ENCODE data around the gene LSP1. TPM values are rescaled to one million over a fixed set of nuclear protein-coding genes. Genes with fewer than 3 reads are reported as not detected.
"Not testable (repeated sequence)": the region's sequence is repeated elsewhere in the genome, so short reads cannot be mapped to it uniquely, and the experiment has no call there.

Gene LSP1
- total RNA-seq, 1 donor from 2014 or later, result 301 TPM

- intact Hi-C loops (cut with micrococcal nuclease), result no loop called here
- ChIA-PET POLR2A (no interaction called here), CTCF (no interaction called here)
- H3K36me3 Mint-ChIP-seq (ENCODE audit: low read depth), result no peaks in the 10 kb centered on the region
- ATAC-seq (ENCODE audit: low read depth) (no peak), DNase-seq (no peak)
- H3K9me3 Mint-ChIP-seq, result no peaks in the 10 kb centered on the region
- H3K27ac Mint-ChIP-seq, result no peak overlapping the region
- H3K4me3 Mint-ChIP-seq, result no peak overlapping the region
- peaks cover 20% of the 10 kb centered on the region for H3K27me3 Mint-ChIP-seq
- no peak for TF ChIP-seq CTCF (IDR thresholded peaks at IDR 0.05)
- no peaks in the 10 kb centered on the region for H3K4me1 Mint-ChIP-seq
Observed at GRCh38 chr11:1810761-1811160, 42.1 kb upstream of the LSP1 start.

- no peak overlapping the region for H3K27ac Mint-ChIP-seq
- DNase-seq (no peak), ATAC-seq (ENCODE audit: low read depth) (no peak)
- CTCF ChIA-PET, result no interaction called here
- POLR2A ChIA-PET, result no interaction called here
- no peak for TF ChIP-seq CTCF (IDR thresholded peaks at IDR 0.05)
- peaks cover 20% of the 10 kb centered on the region for H3K27me3 Mint-ChIP-seq
- intact Hi-C loops (cut with micrococcal nuclease), result no loop called here
- no peak overlapping the region for H3K4me3 Mint-ChIP-seq
- H3K36me3 Mint-ChIP-seq (ENCODE audit: low read depth), result no peaks in the 10 kb centered on the region
- no peaks in the 10 kb centered on the region for H3K9me3 Mint-ChIP-seq
- H3K4me1 Mint-ChIP-seq, result no peaks in the 10 kb centered on the region
Observed at GRCh38 chr11:1812274-1812673, 40.6 kb upstream of the LSP1 start.

- POLR2A ChIA-PET, result no interaction called here
- CTCF ChIA-PET, result no interaction called here
- Mint-ChIP-seq H3K4me3 (no peak overlapping the region), H3K9me3 (no peaks in the 10 kb centered on the region), H3K36me3 (ENCODE audit: low read depth) (no peaks in the 10 kb centered on the region), H3K27ac (no peak overlapping the region), H3K4me1 (no peaks in the 10 kb centered on the region), H3K27me3 (peaks cover 22% of the 10 kb centered on the region)
- no peak for ATAC-seq (ENCODE audit: low read depth)
- no peak for DNase-seq
- intact Hi-C loops (cut with micrococcal nuclease), result no loop called here
- TF ChIP-seq CTCF (IDR thresholded peaks at IDR 0.05), result no peak
Observed at GRCh38 chr11:1812801-1813200, 40.1 kb upstream of the LSP1 start.

GRCh38 chr11:1813356-1813755, 39.5 kb upstream of the LSP1 start:
- H3K36me3 Mint-ChIP-seq (ENCODE audit: low read depth); H3K9me3 Mint-ChIP-seq; H3K27ac Mint-ChIP-seq; ATAC-seq (ENCODE audit: low read depth); POLR2A ChIA-PET; CTCF ChIA-PET; DNase-seq; H3K4me3 Mint-ChIP-seq; intact Hi-C loops (cut with micrococcal nuclease); H3K4me1 Mint-ChIP-seq: not testable (repeated sequence)
- peaks cover 23% of the 10 kb centered on the region for H3K27me3 Mint-ChIP-seq

GRCh38 chr11:1814691-1815090, 38.2 kb upstream of the LSP1 start:
- H3K4me1 Mint-ChIP-seq, result no peaks in the 10 kb centered on the region
- no peak for TF ChIP-seq CTCF (IDR thresholded peaks at IDR 0.05)
- intact Hi-C loops (cut with micrococcal nuclease), result no loop called here
- H3K36me3 Mint-ChIP-seq (ENCODE audit: low read depth), result no peaks in the 10 kb centered on the region
- DNase-seq (no peak), ATAC-seq (ENCODE audit: low read depth) (no peak)
- H3K9me3 Mint-ChIP-seq, result peaks cover 3% of the 10 kb centered on the region
- no peak overlapping the region for H3K4me3 Mint-ChIP-seq
- peaks cover 21% of the 10 kb centered on the region for H3K27me3 Mint-ChIP-seq
- CTCF ChIA-PET, result no interaction called here
- POLR2A ChIA-PET, result no interaction called here
- H3K27ac Mint-ChIP-seq, result no peak overlapping the region

- Mint-ChIP-seq H3K4me1 (no peaks in the 10 kb centered on the region), H3K27me3 (peaks cover 21% of the 10 kb centered on the region)
Observed at GRCh38 chr11:1815311-1815710, 37.6 kb upstream of the LSP1 start.

More at GRCh38 chr11:1815311-1815710, 37.6 kb upstream of the LSP1 start:
- DNase-seq (no peak), ATAC-seq (ENCODE audit: low read depth) (no peak)
- H3K4me3 Mint-ChIP-seq, result no peak overlapping the region
- H3K9me3 Mint-ChIP-seq, result peaks cover 3% of the 10 kb centered on the region
- no peak for TF ChIP-seq CTCF (IDR thresholded peaks at IDR 0.05)
- POLR2A ChIA-PET, result no interaction called here
- H3K36me3 Mint-ChIP-seq (ENCODE audit: low read depth), result no peaks in the 10 kb centered on the region
- no peak overlapping the region for H3K27ac Mint-ChIP-seq
- CTCF ChIA-PET, result no interaction called here
- intact Hi-C loops (cut with micrococcal nuclease), result no loop called here

Measured in activated B cell treated with CpG ODN at 0.5 μM for 24 hours (primary cell).